Measurements from ENCODE around the gene SYT1.

The SYT1 gene

DNA sequence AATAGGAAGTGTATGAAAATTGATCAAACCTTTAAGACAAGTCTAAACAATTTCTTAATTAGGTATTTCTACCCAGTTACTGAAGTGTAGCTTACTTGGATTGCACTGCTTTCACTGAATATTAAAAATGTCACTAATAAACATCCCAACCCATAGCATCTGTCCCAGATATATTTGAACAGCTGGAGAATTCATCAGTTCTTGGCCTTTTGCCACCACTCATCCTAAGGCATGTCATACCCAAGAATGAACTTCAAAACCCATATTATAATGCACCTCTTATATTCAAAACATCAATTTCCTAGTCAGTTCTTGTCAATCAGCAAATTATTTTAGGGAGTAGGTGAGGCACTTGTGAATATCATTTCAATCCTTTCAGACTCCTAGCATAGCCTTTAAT lies 433.9 kb downstream of the SYT1 start:
- no peak for DNase-seq (ENCODE audit: low read depth)

GRCh38 chr12:79299447-79300198 lies 435.0 kb downstream of the SYT1 start:
- no peak for DNase-seq (ENCODE audit: low read depth)

DNA sequence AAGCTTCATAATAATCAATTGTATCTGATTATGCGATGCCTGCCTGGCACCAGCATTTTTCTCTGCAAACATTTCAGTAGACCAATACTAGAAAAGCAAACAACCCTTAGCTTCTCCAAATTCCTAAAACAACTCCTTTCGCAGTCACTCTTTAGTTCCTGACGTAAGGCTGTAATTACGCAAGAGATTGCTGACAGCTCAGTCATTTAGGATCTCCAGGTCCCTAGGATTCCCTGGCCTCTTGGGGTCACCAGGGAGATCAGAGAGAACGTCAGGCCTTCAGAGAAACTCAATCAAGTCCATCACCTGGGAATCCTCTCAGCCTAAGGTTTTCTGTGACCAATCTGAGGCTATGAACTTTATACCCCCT lies 435.6 kb downstream of the SYT1 start:
- DNase-seq (ENCODE audit: low read depth), result peak; percentile 31

DNA sequence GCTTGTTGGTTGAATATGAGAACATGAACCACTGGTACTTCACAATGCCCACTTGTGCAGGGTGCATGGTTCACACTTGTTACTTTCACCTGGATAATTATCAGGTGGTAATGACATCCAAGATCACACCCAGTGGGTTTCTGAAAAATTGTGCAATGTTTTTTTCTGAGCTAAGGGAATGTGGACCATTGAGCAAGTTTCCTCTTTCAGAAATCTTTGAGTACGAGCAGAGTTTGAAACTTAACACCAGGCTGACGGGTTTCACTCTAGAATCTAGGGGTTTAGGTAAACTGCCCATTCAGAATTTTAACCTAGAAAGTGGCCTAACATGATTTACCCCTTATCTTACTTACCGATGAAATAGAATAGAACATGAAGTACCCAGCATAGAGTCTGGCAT lies 436.6 kb downstream of the SYT1 start:
- no peak for DNase-seq (ENCODE audit: low read depth)

GRCh38 chr12:79302162-79302814 lies 437.7 kb downstream of the SYT1 start:
- no peak for DNase-seq (ENCODE audit: low read depth)

GRCh38 chr12:79307340-79307739 lies 442.8 kb downstream of the SYT1 start:
- no peak for DNase-seq (ENCODE audit: low read depth)

GRCh38 chr12:79309039-79309438 lies 444.5 kb downstream of the SYT1 start:
- no peak for DNase-seq (ENCODE audit: low read depth)

DNA sequence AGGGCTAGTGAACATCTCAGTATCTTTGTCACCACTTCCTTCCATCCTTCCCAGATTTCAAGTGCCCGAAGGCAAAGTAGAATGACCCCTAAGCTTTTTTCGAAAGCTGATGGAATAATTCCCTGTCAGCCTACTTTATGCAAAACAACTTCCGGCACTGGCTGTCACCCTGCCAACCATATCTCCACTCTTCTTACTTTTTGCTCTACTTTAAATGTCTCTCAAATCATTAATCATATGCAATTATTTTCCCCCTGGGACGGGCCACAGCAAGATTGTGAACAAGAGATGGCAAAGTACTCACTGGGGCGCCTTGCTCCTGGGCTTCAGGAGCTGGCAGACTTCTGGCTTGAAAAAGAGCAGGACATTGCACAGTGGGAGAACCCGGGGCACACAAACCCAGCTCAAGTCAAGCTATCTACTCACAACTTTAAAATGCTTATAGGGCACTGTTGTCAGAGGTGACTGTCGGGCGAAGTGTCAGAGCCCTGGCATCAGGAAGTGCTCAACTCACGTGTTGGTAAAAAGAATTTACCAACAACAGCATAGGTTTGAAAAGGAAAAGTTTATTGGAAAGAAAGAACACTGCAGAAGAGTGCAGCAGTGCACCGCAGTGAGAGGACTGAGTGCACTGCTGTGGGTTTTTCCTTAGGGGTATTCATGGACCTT lies 452.7 kb downstream of the SYT1 start:
- DNase-seq (ENCODE audit: low read depth), result no peak

DNA sequence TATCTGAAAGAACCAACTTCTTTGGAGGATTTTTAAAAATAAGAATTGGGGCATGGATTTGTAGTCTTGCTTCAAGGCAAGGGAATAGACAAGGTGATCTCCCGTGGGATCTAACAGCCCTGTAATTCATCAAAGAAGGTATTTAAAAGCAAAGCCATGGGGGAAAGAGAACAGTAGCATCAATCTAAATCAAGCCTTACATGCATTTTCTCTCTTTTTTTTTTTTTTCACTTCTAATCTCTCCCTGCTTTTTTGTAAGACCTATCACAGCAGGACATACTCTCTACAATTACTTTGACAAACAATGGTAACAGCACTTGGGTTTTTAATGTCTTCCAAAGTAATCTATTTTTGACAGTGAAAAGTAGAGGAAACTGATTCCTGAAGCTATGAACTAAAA lies 458.3 kb downstream of the SYT1 start:
- no peak for DNase-seq (ENCODE audit: low read depth)

- DNase-seq (ENCODE audit: low read depth), result no peak
Observed at GRCh38 chr12:79324571-79324970, 460.0 kb downstream of the SYT1 start.

GRCh38 chr12:79326222-79326621 lies 461.6 kb downstream of the SYT1 start:
- no peak for DNase-seq (ENCODE audit: low read depth)

DNA sequence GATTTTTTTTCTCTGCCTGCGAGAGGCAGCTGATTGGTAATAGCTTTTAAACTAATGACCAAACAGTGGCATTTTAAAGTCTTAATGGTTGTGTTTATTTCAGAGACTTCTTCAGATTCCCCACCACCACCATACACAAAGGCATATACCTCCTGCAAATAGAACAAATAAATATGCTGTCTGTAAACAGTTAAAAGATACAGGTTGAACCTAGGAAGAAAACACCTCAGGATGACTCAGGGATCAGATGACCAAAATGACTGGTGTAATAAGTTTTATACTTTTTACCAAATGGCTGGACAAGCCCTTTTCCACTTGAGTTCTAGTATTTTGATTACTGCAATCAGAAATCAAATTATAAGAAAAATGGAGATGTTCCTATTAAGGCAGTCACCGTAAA lies 462.1 kb downstream of the SYT1 start:
- no peak for DNase-seq (ENCODE audit: low read depth)

DNA sequence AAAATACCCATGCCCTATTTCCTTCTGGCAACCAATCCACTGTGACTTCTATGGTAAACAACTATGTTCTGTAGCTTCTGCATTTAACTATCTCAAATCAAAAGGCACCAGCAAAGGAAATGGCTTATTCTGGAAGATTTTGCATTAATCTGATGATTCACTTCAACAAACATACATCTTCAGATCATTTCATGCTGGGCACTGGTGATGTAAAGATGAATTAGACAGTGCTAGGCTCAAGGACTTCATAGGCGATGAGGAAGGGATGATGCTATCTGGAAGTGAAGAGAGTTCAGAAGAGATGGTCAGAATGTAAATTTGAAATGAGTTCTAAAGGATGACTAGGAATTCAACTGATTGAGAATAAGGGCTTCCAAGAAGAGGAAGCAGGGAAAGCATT lies 462.9 kb downstream of the SYT1 start:
- DNase-seq (ENCODE audit: low read depth), result no peak

DNA sequence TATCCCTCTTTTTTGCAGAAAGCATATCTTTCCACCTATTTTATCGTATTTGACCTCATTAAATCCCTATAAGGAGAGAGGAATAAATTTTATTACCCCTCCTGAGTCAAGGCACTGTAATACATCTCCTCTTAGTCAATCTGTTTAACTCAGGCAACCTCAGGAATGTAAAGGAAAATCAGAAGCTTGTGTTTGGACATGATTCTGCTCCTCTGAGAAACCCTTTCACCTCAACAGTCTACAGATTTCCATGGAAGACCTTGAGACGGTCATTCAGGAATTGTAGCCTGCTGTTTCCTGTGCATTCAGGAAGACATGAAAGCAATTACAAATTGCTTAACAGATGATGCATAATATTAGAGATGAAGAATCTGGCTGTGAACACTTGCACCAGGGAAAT lies 465.4 kb downstream of the SYT1 start:
- peak; percentile 35 for DNase-seq (ENCODE audit: low read depth)

DNA sequence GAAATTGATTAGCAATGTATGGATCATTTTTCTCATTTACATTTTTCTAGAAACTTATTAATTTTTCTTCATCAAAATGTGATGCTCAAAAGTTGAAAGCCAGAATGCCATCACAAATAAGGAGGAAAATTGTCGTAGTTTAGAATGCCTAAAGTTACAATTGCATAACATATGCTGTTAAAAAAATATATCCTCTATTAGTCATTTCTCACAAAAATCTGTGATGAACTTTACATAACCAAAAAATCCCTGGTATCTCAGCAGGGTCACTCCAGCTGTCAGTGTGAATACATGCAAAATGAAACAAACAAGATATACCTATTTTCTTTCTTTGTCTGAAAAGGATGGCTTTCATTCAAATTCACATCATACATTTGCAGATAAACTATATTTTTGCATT lies 467.3 kb downstream of the SYT1 start:
- DNase-seq (ENCODE audit: low read depth), result peak; percentile 45

DNA sequence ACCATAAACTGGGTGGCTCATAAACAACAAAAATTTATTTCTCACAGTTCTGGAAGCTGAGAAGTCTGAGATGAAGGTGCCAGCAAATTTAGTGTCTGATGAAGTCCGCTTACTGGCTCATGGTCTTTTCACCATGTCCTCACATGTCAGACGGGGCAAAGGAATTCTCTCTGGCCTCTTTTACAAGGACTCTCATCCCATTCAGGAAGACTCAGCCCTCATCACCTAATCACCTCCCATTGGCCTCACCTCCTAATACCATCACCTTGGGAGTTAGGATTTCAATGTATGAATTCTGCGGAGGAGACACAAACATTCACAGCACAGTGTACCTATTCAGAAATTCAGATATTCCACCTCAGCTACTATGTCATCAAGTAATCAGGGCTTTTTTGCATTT lies 468.6 kb downstream of the SYT1 start:
- no peak for DNase-seq (ENCODE audit: low read depth)

- DNase-seq (ENCODE audit: low read depth), result peak; percentile 3
Observed at GRCh38 chr12:79337662-79338290, 473.2 kb downstream of the SYT1 start.

GRCh38 chr12:79344855-79345847 lies 480.6 kb downstream of the SYT1 start:
- DNase-seq (ENCODE audit: low read depth), result peak; percentile 33

DNA sequence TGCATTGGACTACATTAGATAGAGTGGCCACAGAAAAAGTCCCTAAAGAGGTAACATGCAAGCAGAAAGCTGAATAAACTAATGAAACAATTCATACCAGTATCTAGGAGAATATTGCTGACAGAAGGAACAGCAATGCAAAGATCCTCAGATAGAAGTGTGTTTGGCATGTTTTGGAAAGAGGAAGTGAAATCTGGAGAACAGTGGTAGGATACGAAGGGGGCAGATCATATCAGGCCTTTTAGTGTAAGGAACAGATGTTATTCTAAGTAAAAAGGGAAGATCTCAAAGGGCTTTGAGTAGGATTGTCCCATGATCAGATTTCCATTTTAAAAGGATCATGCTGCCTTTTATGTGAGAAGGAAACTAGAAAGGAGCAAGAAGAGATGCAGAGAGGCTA lies 483.3 kb downstream of the SYT1 start:
- DNase-seq (ENCODE audit: low read depth), result no peak

- DNase-seq (ENCODE audit: low read depth), result no peak
Observed at GRCh38 chr12:79351251-79351650, 486.7 kb downstream of the SYT1 start.

DNA sequence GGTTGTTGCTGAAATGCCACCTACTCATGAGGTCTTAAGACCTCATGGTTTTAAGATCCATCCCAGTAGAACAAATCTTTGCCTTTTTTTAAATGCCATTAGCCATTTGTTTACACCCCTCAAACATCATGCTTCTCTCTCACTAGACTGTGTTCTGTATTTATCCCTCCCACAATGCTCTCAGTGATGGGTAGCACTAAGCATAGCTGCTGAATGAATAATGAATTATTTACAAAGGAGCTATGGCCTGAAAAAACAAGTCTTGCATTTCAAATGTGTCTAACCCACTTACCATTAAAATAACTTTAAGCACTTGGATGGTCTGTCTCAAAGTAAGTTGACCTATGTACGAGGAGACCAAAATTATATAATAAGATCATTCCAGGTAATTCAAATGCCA lies 491.6 kb downstream of the SYT1 start:
- no peak for DNase-seq (ENCODE audit: low read depth)

- DNase-seq (ENCODE audit: low read depth), result no peak
Observed at GRCh38 chr12:79357048-79357447, 492.5 kb downstream of the SYT1 start.
